Liver (tissue), 9 donors: ENCODE results near the gene SLCO2A1. TPM values are rescaled to one million over a fixed set of nuclear protein-coding genes. Genes with fewer than 3 reads are reported as not detected.
A peak's percentile ranks its signal among the peaks of the same experiment; 100 is the strongest.

Experiments used
- DNase-seq: peaks from one replicate; pipeline ENCODE4 v3.0.0-alpha.2; 2017; ENCODE audit warnings: low spot score
- H3K27ac ChIP-seq, 2 donors: one replicate each; pipeline ENCODE4 v1.7.0; 2013; ENCODE audit warnings: inconsistent platforms in 2 of 2, low read length in 2 of 2, control low read depth in 1 of 2, low read depth in 1 of 2, mild to moderate bottlenecking in 1 of 2
- H3K27me3 ChIP-seq, 4 donors: one replicate each; pipeline versions ENCODE4 v1.6.1 to v1.7.0; 2013; ENCODE audit warnings: low read length in 3 of 4, inconsistent platforms in 1 of 4, mild to moderate bottlenecking in 1 of 4, moderate library complexity in 1 of 4; ENCODE audit not compliant: control insufficient read depth in 4 of 4, insufficient read depth in 4 of 4
- H3K36me3 ChIP-seq, 4 donors: one replicate each; pipeline versions ENCODE4 v1.6.1 to v1.7.0; 2013; ENCODE audit warnings: low read length in 3 of 4, mild to moderate bottlenecking in 3 of 4, low read depth in 1 of 4, moderate library complexity in 1 of 4; ENCODE audit not compliant: control insufficient read depth in 4 of 4, insufficient read depth in 3 of 4
- H3K4me1 ChIP-seq, 4 donors: one replicate each; pipeline versions ENCODE4 v1.6.1 to v1.7.0; 2013; ENCODE audit warnings: low read length in 3 of 4, mild to moderate bottlenecking in 3 of 4, moderate library complexity in 1 of 4; ENCODE audit not compliant: control insufficient read depth in 4 of 4, insufficient read depth in 4 of 4
- H3K4me3 ChIP-seq, 3 donors: one replicate each; pipeline versions ENCODE4 v1.6.1 to v1.7.0; 2013; ENCODE audit warnings: low read length in 3 of 3, control low read depth in 1 of 3, low read depth in 1 of 3, mild to moderate bottlenecking in 1 of 3
- H3K9ac ChIP-seq, 2 donors: one replicate each; pipeline ENCODE4 v1.7.0; 2013; ENCODE audit warnings: low read length in 2 of 2, mild to moderate bottlenecking in 2 of 2, moderate library complexity in 2 of 2, control low read depth in 1 of 2, low read depth in 1 of 2
- H3K9me3 ChIP-seq, 4 donors: one replicate each; pipeline versions ENCODE4 v1.6.1 to v1.7.0; 2013; ENCODE audit warnings: low read length in 3 of 4; ENCODE audit not compliant: control insufficient read depth in 4 of 4
- EGR1 ChIP-seq, 2 donors: IDR thresholded peaks; 2 replicates each; pipeline ENCODE4 v1.6.1; 2016 to 2018; ENCODE audit warnings: antibody characterized with exemption in 2 of 2, low read depth in 2 of 2
- FOXA1 ChIP-seq: IDR thresholded peaks from 2 replicates; pipeline ENCODE4 v1.6.1; 2016; ENCODE audit warnings: antibody characterized with exemption
- RAD21 ChIP-seq, 2 donors: IDR thresholded peaks; 2 replicates each; pipeline ENCODE4 v1.6.1; 2016; ENCODE audit warnings: antibody characterized with exemption in 2 of 2, mild to moderate bottlenecking in 2 of 2
- RXRA ChIP-seq, 2 donors: IDR thresholded peaks; 2 replicates each; pipeline ENCODE4 v1.6.1; 2017 to 2018; ENCODE audit warnings: antibody characterized with exemption in 2 of 2, mild to moderate bottlenecking in 1 of 2
- WGBS: extraction: QIAGEN DNeasy Blood & Tissue Kit; methylation state at CpG from one replicate; pipeline ENCODE4 v1.1.7; 2013; 5-methylcytosine and 5-hydroxymethylcytosine counted together
- polyA plus RNA-seq, 2 donors: library from polyadenylated mRNA; stranded (reverse) in 1 of 2; unstranded in 1 of 2; fragments of 200-250 nt in 1 of 2; fragments of >200 nt in 1 of 2; fragmentation: Nextera tagmentation in 1 of 2; extraction: Ambion mirVana in 1 of 2; gene quantifications; one replicate each; pipeline versions ENCODE4 v1.2.1 to v1.2.3, GENCODE V29; 2013 to 2015
- total RNA-seq, 2 donors: library from RNA; depleted of rRNA; stranded (reverse); fragments of >200 nt; gene quantifications; one replicate each; pipeline ENCODE4 v1.2.3, GENCODE V29; 2014
- TF ChIP-seq, protein P1 (sequence below): IDR thresholded peaks from 2 replicates; pipeline ENCODE4 v1.6.1; 2016; ENCODE audit warnings: antibody characterized with exemption
- TF ChIP-seq, protein P2 (sequence below): IDR thresholded peaks from 2 replicates; pipeline ENCODE4 v1.6.1; 2016; ENCODE audit warnings: antibody characterized with exemption
- TF ChIP-seq, protein P3 (sequence below): IDR thresholded peaks from 2 replicates; pipeline ENCODE4 v1.6.1; 2016; ENCODE audit warnings: antibody characterized with exemption, mild to moderate bottlenecking
- donor health status: healthy.
- donor health status: healthy.
- donor health status: healthy.
- donor health status: healthy.
- donor health status: healthy.

SLCO2A1 gene
- total and polyA plus RNA-seq, 4 donors, result 0.56 to 3.1 (median 2.2) TPM

DNA sequence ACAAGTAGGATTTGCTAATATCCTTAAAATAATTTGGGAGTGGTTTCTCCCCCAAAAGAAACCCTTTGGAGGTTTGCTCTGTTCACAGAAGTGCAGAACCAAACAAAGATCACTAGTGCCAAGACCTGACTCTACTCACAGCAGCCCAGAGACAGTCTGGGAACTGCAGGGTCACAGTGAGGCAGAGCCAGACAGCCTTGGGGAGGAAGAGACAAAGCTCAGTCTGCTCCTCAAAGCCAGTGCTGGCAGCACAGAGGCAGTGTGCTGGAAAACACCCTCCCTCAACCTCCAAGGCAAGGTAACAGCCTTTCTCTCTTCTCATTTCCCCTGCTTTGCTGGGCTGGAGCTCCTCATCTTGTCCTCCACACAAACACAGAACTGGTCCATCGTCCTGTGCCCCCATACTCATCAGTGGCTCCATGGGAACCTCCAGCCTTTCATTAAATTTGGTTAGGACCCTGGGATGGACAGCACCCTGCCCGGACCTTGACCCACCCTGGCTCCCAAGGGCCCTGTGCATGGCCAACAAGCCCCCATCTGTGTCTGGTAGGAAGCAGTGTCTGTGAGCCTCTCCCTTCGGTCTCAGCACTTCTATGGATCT is 146.6 kb downstream of the SLCO2A1 start:
- Histone ChIP-seq H3K9ac (no peak overlapping the region), H3K4me3 (no peak overlapping the region), H3K27me3 (no peaks in the 10 kb centered on the region), H3K27ac (no peak overlapping the region), H3K36me3 (no peaks in the 10 kb centered on the region), H3K4me1 (no peaks in the 10 kb centered on the region), H3K9me3 (no peaks in the 10 kb centered on the region)
- peak; percentile 32 for DNase-seq
- TF ChIP-seq, protein P1, sequence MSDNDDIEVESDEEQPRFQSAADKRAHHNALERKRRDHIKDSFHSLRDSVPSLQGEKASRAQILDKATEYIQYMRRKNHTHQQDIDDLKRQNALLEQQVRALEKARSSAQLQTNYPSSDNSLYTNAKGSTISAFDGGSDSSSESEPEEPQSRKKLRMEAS, result no peak
- TF ChIP-seq RXRA (IDR thresholded peaks at IDR 0.05), result no peak
- TF ChIP-seq, protein P2, sequence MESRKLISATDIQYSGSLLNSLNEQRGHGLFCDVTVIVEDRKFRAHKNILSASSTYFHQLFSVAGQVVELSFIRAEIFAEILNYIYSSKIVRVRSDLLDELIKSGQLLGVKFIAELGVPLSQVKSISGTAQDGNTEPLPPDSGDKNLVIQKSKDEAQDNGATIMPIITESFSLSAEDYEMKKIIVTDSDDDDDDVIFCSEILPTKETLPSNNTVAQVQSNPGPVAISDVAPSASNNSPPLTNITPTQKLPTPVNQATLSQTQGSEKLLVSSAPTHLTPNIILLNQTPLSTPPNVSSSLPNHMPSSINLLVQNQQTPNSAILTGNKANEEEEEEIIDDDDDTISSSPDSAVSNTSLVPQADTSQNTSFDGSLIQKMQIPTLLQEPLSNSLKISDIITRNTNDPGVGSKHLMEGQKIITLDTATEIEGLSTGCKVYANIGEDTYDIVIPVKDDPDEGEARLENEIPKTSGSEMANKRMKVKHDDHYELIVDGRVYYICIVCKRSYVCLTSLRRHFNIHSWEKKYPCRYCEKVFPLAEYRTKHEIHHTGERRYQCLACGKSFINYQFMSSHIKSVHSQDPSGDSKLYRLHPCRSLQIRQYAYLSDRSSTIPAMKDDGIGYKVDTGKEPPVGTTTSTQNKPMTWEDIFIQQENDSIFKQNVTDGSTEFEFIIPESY, result no peak
- WGBS, result 67% methylated on average over 3 of the region's 3 CpGs

DNA sequence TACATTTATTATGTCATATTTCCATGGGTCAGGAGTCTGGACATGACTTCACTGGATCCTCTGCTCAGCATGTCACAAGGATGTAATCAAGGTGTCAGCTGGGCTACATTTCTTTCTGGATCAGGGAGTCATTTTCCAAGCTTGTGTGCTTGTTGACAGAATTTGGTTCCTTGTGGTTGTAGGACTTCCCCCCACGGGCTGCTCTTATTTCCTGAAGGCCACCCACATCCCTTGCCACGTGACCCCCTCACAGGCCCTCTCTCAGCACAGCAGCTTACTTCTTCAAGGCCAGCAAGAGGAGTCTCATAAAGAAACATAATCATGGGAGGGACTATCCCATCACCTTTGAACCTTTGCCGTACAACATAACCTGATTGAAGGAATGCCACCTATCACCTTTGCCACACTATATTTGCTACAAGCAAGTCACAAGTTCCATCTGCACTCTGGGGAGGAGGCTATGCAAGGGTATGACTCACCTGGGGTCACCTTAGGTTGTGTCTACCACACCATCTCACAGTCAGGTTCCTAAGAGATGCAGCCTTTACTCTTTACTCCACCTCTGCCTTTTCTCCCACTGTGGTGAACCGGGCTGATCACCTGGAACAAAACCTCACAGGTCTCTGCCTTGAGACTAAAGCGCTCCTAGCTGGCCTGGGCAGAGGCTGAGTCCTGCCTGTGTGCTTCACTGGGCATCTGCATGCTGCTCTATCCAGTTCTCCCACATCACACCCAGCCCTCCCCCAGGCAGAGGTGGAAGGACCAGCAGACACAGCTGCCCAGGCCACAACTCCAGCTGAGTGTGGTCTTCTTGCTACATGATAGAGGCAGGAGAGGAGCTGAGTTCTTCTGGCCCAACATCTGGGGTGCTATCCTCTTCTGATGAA is 147.5 kb downstream of the SLCO2A1 start:
- Histone ChIP-seq H3K27me3 (no peaks in the 10 kb centered on the region), H3K36me3 (no peaks in the 10 kb centered on the region), H3K9me3 (no peaks in the 10 kb centered on the region), H3K4me1 (no peaks in the 10 kb centered on the region), H3K27ac (no peak overlapping the region), H3K9ac (no peak overlapping the region), H3K4me3 (no peak overlapping the region)
- 74% methylated on average over 5 of the region's 5 CpGs for WGBS
- TF ChIP-seq, protein P1, result no peak
- TF ChIP-seq RAD21 (IDR thresholded peaks at IDR 0.05) (no peak), EGR1 (IDR thresholded peaks at IDR 0.05; ENCODE audit: low read depth in 2 of 2) (no peak), FOXA1 (no peak)
- TF ChIP-seq, protein P3, sequence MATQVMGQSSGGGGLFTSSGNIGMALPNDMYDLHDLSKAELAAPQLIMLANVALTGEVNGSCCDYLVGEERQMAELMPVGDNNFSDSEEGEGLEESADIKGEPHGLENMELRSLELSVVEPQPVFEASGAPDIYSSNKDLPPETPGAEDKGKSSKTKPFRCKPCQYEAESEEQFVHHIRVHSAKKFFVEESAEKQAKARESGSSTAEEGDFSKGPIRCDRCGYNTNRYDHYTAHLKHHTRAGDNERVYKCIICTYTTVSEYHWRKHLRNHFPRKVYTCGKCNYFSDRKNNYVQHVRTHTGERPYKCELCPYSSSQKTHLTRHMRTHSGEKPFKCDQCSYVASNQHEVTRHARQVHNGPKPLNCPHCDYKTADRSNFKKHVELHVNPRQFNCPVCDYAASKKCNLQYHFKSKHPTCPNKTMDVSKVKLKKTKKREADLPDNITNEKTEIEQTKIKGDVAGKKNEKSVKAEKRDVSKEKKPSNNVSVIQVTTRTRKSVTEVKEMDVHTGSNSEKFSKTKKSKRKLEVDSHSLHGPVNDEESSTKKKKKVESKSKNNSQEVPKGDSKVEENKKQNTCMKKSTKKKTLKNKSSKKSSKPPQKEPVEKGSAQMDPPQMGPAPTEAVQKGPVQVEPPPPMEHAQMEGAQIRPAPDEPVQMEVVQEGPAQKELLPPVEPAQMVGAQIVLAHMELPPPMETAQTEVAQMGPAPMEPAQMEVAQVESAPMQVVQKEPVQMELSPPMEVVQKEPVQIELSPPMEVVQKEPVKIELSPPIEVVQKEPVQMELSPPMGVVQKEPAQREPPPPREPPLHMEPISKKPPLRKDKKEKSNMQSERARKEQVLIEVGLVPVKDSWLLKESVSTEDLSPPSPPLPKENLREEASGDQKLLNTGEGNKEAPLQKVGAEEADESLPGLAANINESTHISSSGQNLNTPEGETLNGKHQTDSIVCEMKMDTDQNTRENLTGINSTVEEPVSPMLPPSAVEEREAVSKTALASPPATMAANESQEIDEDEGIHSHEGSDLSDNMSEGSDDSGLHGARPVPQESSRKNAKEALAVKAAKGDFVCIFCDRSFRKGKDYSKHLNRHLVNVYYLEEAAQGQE, result no peak
- TF ChIP-seq, protein P2, result no peak
- DNase-seq, result peak; percentile 16
